ENCODE measurements around the gene PLEKHA6.

The PLEKHA6 gene

DNA sequence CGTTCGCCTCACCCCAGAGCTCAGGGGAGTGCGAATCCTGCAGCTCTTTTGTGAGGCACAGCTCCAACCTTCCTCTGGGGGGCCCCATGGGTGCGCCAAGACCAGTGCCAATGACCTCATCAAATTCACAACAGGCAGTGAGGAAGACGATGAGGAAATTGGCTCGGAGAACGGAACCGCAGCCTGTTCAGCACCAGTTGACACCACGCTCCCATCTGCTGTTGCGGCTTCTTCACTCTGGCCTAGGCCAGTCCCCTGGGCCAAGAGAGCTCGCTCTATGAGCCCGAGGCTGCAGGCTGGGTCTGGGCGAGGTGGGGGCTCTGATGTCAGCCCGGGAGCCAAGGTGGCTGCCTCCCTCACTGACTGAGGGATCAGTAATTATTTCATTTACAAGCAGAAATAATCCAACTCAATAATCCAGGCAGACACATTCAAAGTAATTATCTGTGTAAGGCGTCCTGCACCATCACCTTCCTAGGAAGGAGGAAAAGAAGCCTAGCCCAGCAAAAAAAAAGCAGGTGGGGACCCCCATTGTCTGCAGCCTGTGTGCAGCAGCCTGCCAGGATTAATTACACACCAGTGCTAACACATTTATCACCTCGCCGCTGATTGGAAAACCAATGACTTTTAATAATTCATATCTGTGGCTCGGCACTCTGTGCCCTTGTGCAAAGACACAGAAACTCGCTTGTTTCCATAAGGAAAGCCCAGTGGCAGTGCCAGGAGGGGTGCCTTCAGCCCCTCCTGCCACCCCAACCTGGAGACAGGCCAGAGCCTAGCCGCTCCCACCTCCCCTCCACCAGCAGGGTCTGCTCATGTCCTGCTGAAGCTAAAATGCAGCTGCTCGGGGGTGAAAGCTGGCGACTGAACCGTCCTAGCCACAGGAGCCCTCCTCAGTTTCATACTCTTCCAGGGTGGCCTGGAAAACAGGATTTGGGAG lies 1.9 kb downstream of the PLEKHA6 start:
- DNase-seq (ENCODE audit: low spot score): peak; percentile 65

DNA sequence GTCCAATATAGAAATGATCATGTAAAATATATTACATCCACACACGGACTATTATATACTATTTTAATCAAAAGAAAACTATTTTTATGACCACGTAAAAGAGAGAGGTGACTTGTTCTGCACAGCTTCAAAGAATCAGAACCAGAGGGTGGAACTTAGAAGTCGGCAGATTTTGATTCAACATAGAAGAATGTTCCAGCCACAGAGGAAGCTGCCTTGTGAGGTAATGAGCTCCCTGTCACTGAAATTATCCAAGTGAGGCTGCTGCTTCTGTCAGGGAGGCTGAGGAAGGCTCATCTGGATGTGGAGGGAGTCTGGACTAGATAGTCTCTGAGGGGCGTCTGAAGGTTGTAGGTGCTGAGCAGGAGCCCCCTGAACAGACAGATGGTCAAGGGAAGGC lies 2.7 kb downstream of the PLEKHA6 start:
- no peak for DNase-seq (ENCODE audit: low spot score)

DNA sequence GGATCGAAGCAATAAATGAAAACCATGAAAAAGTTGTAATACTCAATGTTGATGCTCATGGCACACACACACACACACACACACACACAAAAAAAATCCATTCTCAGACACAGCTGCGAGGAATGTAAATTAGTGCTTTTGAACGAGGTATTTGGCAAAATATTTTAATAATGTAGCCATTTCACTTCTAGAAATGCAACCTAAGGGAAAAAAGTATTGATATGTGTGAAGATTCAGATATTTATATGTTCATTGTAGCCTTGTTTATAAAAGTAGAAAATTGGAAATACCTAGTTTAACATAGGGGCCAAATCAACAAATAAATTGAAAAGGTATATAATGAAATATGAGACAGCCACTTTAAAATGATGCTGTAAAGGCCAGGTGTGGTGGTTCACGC lies 3.8 kb downstream of the PLEKHA6 start:
- no peak for DNase-seq (ENCODE audit: low spot score)

DNA sequence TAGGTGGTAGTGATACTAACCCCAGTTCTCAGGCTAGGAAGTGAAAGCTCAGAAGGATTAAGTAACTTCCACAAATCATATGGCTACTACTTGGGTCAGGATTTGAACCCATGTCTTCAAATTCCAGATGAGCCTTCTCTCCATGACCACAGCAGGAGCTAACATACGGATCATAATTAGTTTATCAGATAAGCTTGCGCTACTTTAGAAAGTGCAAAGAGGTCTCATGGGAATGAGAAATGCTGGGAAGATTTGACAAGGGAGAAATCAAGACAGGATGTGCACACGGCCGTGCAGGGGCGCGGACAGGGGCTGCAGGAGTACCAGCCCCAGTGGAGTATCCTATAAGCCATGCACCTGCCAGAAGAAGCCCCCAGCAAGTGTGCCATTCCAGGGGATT lies 5.2 kb downstream of the PLEKHA6 start:
- no peak for DNase-seq (ENCODE audit: low spot score)

DNA sequence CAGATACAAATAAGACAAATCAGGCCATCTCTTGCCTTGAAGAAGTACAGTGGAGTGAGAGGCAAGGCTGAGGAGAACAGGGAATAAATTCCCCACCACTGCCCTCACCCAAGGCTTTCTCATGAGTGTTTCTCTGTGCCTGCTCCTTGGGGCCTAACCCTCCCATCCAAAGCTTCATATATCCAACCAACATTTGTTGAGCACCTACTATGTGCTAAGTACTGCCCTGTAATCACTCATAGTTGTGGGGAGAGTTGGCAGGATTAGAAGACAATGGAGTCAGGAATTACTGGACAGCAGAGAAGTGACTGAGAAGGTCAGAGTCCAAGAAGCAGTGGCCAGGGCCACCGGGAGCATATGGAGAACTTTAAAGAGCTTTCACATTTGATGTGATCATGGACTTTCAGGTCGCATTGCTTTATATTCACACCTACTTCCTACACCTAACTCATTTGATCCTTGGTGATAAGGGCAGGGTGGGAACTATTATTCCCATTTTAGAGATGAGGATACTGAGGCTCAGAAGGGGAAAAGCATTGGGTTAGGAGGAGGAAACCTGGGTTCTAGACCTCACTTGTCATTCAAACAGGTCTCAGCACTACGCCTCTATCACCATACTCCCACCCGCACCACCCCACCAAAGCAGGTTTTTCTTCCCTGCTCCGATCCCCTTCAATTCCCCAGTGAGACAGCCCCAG lies 6.4 kb downstream of the PLEKHA6 start:
- no peak for DNase-seq (ENCODE audit: low spot score)

DNA sequence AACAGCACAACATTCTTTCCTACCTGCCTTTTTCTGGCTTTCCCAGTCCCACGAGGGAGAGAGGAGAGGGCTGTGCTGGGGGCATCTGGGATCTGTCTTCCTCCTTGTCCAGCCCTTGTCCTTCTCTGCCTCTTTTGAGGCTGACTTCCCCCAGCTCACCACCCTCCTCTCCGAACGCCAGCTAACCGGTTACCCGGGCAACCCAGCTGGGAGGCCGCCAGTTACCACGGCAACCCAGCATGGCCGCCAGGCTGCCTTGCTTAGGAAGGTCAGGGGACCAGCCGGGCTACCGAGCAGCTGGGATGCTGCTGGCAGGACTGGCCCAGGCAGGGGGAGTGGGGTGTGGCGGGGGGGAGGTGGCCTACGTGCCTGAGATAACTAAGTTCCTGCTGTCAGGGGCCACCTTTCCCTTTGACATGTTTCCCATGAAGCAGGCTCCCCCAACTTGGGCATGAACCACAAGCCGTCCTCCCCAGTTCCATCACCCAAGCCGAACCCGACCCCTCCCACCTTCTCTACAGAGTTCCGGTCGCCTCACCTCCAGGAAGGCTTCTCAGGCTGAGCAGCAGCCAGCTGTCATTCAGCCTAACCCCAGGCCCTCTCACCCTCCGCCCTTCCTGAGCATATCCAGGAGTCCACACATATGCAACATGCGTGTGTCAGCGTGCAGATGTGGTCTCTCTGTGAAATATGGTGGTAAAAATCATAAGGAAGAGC lies 8.7 kb downstream of the PLEKHA6 start:
- DNase-seq (ENCODE audit: low spot score): no peak

DNA sequence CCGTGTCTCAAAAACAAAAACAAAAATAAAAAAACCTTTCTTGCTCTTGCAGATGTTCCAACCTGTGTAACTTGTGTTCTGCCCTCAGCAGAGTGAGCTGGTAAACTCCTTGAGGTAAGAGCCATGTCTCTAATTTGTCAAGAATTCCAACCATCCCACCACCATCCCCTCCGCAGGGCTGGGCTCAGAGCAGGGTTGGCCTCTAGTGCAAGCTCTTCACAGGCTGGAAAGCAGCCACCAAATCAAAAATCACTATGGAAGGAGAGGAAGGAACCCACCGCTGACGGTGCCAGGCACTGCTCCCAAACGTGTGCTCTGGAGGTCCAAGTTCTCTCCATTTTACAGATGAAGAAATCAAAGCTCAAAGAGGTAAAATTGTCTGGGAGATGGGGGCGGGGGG lies 9.4 kb downstream of the PLEKHA6 start:
- DNase-seq (ENCODE audit: low spot score): no peak

DNA sequence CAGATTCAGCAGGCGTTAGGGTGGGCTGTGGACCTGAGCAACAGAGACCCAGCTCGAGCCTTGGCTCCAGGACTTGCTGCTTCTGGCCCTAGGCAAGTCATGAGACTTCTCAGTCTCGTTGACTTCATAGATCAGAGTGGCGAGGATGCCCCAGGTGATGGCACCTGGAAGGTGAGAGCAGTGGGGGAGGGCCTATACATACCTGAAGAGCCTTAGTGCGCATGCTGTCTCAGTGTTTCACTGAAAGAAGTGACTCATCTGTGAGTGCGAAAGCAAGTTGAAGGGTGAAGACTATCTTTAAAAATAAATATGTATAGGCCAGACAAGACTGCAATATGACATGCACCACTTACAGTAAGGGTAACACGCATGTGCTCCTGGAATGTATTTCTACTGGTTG lies 10.1 kb downstream of the PLEKHA6 start:
- no peak for DNase-seq (ENCODE audit: low spot score)

DNA sequence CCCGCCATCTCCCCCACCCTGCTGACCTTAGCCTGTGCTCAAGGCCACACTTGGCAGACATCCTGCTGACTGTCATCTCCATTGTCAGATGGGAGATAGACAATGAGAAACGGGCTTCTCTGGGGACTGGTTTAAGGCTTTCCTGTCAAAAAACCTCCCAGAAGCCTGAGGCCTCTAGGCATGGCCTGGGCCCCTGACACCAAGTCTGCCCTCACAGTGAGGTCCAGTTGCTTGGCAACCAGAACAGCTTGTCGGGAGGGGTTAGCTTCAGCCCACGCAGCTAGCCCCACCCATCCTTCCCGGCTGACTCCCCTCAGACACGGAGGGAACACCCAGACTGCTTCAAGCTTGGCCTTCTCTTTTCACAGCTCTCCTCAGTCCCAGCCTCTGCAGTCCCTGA lies 11.0 kb downstream of the PLEKHA6 start:
- DNase-seq (ENCODE audit: low spot score): no peak

DNA sequence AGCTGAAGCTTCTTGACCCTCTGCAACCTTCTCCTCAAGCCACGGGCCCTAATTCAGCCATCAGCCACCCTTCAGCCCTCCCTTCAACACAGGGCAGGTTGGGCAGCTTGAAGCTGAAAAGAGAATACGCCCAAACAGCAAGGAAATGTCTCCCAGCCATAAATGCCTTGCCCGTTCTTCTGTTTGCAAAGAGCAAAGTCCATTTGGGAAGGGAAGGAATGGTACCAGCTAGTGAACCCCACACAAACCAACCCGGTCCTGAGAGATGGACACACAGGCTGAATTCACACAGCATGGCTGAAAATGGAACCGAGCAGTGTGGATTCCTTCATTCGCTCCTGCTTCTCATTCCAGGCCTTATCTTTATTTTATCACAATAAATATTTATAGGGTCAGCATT lies 11.5 kb downstream of the PLEKHA6 start:
- no peak for DNase-seq (ENCODE audit: low spot score)

DNA sequence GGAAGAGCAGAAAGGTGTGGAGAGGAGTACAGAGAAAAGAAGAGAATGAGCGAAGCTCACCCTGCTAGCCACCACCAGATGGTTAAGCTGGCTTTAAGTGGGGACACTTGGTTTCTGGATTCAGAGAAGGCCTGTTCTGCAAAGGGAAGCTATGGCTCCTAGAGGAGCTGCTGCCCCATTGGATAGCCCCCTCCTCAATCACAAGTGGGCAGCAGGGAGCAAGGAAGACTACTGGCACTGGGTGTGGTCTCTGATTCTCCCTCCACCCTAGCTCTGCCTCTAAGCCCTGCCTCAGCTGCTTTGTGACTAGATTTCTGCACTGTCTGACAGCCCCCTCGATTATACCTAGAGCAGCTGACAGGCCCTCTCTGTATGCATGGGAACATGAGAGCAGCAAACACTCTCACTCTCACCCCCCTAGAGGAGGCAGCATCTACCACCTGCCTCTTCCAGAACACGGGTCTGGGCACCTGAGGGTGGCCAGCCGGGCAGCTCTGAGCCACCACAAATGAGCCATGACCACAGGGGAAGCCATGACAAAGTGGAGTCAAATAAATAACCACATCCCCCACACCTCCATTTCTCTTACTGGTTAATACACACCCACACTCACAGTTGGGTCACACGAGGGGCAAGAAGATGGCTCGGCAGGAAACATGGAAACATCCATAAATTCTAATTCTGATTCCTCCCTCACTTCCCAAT lies 13.6 kb downstream of the PLEKHA6 start:
- no peak for DNase-seq (ENCODE audit: low spot score)

DNA sequence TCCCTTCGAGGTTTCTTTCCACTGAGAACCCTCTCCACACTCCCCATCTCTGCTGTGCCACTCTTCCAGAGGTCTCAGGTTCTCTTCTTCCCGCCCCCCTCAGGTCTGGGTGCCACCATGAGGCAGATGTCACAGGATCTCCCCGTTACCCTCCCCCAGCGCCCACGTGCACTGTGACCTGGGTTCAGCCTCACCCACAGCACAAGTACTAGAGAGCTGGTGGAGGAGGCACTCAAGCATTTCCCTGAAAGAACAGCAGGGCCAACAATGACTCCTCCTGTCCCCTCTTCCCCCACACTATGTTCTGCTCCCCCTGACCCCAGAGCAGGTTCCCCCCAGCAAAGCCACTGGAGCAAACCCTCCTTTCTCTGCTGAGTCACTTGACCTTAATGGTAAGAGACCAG lies 14.3 kb downstream of the PLEKHA6 start:
- DNase-seq (ENCODE audit: low spot score): no peak

DNA sequence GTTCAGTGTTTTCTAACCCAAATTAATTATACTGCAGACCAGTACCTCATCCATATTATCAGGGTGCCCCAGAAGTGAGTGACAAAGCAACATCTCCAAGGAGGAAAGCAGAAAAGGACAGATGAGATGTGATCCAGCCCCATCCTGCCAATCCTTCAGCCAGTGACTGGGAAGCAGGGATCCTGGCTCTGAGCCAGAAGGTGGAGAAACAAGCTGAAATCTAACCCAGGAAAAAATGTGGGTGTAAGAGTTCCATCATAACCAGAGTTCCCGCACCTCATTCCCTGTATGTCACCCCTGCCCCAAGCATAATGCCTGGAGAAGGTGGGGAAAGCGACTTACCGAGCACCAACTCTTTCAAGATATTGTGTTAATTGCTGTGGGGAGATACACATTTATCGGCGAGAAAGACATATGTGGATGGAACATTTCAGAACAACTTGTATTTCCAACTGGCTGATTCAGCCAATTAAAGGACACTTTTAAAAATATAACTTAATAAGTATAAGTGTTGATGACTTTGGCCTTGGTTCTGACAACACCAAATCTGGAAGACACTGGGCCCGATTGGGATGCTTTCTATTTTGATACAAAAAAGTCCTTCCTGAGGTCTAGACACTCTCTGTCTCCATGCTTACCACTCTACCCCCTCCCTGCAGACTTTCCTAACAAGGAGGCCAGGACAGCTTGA lies 14.9 kb downstream of the PLEKHA6 start:
- DNase-seq (ENCODE audit: low spot score): no peak

DNA sequence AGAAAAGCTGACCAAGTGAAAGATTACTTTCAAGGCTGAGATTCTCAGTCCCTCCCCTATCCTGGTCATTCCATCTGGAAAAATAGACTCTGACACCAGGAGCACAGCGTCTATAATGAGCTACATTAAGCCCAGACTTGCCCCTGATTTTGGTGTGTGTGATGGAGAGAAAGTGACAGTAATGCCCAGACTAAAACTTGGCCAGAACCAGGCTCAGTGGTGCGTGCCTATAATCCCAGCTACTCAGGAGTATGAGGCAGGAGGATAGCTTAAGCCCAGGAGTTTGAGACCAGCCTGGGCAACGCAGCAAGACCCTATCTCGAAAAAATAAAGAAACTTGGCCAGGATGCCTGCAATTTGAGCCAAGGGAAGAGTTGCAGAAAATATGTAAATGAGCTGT lies 15.9 kb downstream of the PLEKHA6 start:
- no peak for DNase-seq (ENCODE audit: low spot score)

DNA sequence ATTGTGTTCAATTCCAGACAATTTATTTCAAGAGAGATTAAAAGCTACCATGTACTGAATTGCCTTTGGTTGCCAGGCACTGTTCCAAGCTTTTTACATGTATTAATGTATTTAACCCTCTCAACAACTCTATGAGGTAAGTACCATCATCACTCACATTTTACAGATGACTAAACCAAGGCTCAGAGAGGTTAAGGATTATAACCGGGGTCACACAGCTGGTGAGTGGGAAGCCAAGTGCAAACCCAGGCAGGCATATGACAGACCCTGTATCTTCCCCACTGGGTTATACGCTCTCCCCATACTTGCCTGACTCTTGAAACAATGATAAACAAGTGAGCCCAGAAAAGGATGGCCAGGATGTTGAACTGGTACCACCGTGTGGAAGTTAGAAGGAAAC lies 16.5 kb downstream of the PLEKHA6 start:
- no peak for DNase-seq (ENCODE audit: low spot score)

DNA sequence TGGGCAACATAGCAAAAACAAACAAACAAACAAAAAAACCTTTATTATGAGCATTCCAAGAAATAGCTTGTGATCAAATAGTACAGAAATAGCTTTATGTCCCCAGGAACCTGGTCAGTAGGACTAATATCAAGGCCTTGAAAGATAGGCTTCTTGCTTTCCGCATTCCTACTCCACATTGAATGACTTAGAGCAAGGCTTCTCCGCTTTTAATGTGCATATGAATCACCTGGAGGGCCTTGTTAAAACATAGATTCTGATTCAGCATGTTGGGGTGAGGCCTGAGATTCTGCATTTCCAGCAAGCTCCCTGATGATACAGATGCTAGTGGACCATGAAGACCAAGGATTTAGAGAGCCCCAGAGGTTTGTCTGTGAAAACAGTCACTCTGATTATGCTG lies 17.4 kb downstream of the PLEKHA6 start:
- DNase-seq (ENCODE audit: low spot score): no peak

DNA sequence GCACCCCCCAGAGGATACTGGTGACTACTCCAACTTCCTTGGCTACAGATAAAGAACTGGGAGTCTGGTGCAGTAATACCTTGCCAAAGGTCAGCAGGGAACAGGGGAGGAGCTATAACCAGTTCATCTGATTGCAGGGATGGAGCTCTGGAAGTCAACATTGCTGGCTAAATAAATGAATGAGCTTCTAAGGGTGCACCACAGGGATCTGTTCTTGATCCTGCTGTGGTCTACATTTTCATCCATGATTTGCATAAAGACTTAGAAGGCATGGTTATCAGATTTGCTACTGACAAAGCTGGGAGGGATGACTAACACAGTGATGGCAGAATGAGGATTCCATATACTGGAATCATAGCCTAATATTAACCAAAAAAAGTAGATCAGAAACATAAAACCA lies 18.3 kb downstream of the PLEKHA6 start:
- DNase-seq (ENCODE audit: low spot score): no peak

DNA sequence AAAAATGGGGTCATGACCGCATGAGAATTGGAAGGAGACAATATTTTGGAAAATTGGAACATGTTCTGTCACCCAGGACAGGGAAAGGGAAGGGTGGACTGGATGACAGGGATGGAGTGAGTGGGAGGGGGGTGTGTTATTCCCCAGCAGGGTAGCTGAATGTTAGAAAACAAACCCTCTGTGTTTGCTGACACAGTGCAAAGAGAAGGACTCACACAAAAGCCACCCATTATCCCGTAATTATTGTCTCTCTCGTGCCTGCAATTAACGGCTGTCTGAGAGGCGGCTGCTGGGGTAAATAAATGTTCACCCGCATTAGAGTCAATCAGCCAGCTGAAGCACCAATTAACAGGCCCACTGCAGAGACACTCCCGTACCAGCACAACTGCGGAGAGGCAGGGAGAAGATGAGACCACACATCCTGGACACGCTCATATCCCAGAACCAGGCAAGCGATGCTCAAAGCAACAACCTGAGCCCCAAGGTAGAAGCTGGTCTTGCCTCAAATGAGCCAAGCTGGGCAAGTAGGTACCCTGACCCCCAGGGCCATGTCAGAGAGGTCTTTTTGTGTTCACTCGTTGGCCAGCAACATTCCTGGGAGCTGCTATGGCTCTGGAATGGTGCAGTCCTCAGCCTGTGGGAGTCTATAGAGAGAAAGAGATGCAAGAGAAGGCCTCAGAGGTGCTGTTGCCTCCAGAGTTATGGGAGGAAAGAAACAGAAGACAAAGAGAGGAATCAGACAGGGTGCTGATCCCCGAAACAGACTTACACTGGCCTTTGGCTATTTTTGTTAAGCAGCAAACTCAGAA lies 19.4 kb downstream of the PLEKHA6 start:
- DNase-seq (ENCODE audit: low spot score): peak; percentile 76

DNA sequence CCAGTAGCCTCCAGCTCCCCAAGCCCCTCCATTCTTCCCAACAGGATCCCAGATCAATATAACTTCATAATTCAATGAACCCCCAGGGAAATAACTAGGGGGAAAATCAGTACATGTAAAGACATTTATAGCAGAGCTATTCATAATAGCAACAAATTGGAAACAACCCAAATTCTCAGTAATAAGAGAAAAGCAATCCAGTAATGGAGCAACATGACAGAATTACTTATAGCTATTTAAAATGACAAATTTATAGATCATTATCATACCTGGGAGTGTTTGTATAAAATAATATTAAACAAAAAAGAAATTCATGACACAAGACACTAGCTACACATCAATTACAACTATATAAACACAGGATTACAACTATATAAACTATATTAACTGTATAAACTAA lies 20.2 kb downstream of the PLEKHA6 start:
- DNase-seq (ENCODE audit: low spot score): no peak

DNA sequence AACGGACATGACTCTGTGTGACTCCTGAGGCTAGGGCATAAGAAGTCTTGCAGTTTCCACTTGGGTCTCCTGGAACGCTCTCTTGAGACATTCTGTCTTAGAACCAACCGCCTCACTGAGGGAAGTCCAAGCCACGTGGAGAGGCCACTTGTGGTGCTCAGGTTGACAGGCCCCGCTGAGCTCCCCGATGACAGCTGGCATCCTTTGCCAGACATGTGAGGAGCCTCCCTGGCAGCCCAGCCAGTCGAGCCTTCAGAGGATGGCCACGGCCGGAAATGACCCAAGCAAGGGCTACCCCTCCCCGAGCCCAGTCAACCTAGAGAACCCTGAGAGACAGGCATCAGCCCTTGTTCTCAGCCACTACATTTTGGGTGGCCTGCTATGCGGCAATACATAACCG lies 20.7 kb downstream of the PLEKHA6 start:
- DNase-seq (ENCODE audit: low spot score): no peak

DNA sequence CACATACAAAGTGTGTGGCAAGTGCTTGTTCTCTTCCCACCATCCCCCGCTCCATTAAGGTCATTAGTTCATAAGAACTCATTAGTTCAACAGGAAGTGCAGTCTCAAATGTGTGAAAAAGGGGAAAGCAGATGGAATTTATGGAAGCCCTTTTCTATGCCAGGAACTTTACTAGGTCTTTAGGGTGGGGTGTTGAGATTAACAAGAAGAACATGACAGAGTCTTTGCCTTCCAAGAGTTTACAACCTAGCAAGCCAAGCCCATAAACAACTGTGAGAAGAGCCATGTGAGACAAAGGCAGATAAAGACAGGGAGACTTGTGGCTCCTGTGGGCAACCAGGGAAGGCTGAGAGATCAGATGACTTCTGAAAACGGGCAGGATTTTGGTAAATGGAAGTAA lies 21.4 kb downstream of the PLEKHA6 start:
- DNase-seq (ENCODE audit: low spot score): no peak

Measured in D341Med (cell line).